Fibroblast of peridontal ligament (primary cell): ENCODE results near the gene SMARCA5.
A peak's percentile ranks its signal among the peaks of the same experiment; 100 is the strongest.

ENCODE experiments used
- DNase-seq: peaks from one replicate; pipeline ENCODE4 v3.0.0-alpha.2; 2010; ENCODE audit errors: extremely low read depth

Gene SMARCA5

DNA sequence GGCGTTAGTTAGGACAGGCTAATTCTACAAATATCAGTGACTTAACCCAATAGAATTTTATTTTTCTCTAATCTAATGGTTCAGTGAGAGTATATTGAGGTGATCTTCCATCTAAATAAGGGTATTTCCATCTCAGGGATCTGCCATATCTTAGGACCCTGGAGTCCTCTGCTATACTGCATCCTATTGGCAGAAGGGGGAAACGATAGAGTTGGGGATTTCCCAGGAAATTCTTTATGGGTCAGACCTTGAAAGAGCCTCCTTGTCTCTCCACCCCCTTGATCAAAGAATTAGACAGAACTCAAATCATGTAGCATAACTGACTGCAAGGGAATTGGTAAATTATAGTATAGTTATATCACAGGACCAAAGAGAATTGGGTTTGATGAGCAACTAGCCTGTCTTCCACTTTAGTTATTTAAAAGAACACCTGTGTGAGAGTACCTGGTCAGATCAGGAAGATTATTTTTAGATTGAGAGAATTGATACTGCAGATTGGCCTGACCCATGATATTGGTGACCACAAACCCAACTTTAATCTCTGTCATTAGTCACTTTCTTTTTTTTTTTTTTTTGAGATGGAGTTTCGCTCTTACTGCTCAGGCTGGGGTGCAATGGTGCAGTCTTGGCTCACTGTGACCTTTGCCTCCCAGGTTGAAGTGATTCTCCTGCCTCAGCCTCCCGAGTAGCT, 25.6 kb downstream of the SMARCA5 start:
- DNase-seq: no peak

DNA sequence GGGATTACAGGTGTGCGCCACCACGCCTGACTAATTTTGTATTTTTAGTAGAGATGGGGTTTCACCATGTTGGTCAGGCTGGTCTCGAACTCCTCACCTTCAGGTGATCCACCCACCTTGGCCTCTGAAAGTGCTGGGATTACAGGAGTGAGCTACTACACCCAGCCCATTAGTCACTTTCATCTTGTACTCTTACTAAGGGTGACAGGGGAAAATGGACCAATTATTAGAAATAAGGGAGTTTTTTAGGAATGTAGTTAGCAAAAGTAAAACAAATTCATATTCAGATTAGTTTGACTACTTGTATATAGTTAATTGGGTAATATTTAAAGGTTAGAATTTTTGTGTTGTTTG, 26.1 kb downstream of the SMARCA5 start:
- DNase-seq: no peak

DNA sequence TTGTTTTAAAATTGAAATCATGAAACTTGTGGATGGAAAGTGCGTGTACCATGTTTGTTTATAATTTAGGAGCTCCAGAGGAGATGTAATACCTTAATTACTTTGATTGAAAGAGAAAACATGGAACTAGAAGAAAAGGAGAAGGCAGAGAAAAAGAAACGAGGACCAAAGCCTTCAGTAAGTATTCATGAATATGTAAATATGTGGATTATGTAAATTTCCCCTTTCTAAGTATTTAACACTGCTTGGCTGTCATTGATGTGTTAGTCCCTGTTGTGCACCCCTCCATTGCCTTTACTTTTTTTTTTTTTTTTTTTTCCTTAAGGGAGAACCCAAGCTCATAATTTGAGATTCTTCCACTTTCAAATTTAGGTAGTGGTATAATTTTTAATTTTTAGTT, 36.4 kb downstream of the SMARCA5 start:
- DNase-seq: no peak

DNA sequence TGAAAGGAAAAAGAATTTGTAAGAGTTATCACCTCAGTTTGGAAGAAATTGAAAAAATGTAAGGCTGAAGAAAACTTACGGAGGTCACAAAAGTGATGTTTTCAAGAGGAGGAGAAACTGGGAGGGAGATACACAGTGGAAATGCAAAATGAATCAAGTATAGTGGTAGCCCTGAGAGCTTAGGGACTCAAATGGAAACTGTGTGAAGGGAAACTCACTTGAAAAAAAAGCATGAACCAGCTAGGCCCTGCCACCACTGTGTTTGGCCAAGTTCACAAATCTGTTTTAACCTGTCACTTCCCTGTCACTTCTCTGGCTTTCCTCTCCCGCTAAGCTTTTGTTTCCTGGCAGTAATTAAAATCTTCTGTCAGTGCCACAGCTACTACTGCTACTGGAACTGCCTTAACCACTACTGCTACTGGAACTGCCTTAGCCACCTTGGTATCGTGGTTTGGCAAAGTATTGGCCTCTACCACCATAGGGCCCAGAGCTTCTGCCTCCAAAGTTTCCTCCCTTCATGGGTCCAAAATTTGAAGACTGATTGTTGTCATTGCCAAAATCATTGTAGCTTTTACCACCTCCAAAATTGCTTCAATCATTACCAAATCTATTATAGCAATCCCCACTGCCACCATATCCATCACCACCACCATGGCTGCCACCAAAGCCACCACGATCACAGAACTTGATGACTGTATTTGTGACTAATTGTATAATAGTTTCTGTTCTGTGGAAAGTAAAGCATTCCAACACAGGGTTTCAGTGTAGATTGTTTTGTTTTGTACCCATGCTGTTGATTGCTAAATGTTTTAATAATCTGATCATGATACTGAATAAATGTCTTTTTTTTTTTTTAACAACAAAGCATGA, 41.5 kb downstream of the SMARCA5 start:
- no peak for DNase-seq

DNA sequence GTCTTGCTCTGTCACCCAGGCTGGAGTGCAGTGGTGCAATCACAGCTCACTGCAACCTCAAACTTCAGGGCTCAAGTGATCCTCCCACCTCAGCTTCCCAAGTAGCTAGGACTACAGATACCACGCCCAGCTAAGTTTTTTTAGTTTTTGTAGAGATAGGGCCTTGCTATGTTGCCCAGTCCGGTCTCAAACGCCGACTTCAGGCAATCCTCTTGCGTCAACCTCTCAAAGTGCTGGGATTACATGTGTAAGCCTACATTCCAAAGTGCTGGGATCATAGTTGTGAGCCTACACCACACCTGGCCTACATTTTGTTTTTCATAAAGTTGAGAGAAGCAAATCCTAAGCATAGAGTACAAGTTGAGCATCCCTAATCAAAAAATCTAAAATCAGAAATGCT, 42.2 kb downstream of the SMARCA5 start:
- DNase-seq: no peak

DNA sequence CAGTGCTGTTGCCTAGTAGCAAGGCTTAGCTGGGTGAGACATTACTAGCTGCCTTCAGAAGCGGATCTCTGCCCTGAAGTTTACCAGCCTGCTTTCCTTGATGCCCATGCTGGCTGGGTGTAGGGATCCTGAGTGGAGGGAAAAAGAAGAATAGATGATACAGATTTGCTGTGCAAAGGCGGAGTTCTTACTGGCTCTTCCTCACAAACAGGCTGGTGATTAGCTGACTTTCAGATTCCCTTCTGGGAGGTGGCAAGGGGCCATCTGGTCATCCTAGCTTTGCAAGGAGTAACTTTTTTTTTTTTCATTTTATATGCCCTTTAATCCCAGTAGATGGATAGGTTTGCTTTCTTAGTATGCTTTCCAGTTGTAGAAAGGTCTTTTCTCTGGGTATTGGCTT, 44.8 kb downstream of the SMARCA5 start:
- no peak for DNase-seq

DNA sequence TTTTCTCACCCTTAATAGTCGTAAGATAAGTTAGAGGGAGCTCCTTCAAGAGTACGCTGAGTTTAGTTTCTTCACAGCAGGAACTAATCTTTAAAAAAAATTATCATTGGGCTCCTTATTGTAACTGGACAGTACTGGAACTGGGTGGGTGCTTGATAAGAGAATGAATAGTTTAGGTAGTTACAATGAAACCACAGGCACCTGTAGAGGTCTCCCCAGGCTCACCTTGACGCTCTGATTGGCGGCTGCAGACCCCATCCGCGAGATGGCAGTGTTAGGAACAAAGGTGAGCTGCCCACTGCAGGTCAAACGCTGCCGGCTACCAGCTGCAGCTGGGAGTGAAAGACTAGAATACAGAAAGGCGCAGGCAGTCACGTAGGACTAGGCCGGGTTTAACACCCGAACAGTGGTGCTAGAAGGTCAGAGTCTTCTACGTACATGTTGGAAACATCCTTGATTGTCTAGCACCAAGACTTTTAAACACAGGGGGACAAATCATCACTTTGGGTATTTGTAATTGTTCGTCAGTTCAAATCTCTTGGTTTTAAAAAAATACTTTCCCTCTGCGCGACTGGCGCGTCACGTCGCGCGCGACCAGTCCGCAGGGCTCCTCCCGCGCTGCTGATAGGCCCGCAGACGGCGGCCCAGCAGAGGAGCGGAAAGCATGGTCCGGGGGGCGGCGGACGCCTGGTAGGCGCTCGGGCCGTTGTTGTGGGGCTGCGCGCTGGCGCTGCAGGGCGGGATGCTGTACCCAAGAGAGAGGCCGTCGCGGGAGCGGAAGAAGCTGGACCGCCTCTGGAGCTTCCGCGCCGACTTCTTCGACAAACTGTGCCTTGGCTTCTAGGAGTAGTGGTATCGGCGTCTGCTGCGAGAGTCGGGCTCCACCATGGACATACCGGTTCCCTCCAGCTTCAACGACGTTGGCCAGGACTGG, 45.6 kb downstream of the SMARCA5 start:
- peak; percentile 58 for DNase-seq

DNA sequence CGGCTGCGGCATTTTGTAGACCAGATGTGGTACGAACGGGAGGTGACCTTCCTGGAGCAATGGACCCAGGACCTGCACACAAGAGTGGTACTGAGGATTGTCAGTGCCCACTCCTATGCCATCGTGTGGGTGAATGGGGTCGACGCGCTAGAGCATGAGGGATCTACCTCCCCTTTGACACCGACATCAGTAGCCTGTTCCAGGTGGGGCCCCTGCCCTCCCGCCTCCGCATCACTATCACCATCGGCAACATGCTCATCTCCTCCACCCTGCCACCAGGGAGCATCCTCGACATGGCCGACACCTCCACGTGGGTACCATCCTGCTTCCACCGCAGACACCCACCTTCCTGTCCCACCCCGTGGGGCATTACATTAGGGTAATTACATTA, 46.2 kb downstream of the SMARCA5 start:
- DNase-seq: no peak

DNA sequence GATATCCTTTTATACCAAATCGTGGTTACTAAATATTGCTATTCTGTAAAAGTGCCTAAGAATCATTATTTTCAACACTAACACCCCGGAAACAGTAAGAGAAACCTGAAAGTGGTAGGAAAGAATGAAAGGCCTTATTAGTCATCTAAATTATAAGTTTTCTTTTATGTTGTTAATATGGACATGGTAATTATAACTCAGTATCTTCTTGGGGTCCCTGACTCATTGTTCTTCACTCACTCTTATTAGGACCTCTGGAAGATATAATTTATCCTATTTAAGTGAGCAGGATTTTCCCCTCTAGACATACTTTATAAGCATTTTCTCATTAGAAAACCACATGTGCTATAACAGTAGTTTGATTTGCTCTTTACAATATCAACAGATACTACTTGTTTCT, 51.0 kb downstream of the SMARCA5 start:
- DNase-seq: no peak

DNA sequence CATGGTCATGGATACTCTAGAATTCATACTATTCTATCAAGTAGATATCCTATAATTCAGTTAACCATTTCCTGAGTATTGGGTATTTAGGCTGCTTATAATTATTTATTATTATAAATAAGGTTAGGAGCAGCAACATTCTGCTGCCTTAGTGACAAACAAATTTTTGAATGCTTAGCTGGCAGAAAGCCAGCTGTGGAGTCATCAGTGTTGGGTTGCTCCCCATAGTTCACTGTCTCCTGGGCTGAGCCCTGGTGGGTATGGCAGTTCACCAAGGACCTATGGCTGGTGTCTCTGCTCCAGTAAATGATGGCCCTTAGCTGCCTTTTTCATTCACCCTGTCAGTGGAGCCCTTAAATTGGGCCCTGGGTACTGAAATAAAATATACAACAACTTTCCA, 61.8 kb downstream of the SMARCA5 start:
- no peak for DNase-seq

DNA sequence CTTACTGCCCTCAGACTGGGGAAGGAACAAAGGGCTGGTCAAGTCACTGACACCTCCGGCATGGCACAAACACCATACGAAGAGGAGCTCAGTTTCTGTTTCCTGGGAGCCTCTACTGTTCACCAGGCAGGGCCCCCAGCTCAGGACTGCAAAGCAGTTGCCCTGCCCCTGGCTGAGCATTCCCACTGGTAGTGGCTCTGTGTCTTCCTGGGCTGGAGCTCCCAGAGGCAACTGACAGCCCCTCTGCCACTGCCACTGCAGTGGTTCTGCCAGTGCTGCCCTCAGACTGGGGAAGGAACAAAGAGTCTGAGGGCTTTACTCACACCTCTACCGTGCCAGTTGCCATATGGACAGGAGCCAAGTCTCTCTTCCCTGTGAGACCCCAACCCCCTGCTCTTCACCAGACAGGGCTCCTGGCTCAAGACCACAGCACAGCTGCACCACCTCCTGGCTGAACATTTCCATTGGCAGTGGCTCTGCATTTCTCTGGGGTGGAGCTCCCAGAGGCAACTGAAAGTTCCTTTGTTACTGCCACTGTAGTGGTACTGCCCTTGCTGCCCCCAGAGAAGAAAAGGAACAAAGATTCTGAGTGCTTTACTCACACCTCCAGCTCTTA, 67.9 kb downstream of the SMARCA5 start:
- no peak for DNase-seq

DNA sequence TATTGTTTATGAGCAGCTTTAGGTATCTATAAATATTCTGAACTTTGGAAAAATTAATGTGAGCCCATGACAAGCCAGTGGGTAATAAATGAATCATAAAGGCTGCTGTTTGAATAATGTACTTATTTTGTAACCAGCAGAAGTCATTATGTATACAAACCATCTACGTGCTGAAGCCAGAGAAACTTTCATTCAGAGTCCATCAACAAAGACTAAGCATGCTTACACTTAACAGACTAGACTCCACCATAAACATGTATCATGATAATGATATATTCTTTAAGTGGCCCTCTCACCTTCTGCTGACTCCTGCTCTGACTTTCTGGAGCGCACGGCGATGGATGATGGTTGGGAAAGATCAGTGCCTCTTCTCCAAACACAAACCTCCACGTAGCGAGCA, 72.0 kb downstream of the SMARCA5 start:
- no peak for DNase-seq

DNA sequence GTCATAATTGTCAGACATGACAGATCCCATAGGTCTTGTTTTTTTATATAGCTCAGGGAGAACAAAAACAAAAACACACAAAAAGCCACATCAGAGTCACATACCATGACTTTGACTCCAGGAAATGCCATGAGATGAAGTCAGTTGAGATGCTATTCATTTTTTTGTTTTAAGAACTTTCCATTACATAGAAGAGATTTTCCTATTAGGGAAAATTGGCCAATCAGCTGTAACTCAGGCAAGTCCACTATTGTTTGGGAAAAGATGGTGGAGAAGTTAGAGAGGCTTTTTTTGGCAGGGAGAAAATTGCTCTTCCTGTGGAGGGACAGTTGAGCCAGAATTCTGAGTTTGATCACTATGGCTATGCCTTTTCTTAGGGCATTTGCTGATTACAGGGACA, 72.6 kb downstream of the SMARCA5 start:
- DNase-seq: peak; percentile 23

DNA sequence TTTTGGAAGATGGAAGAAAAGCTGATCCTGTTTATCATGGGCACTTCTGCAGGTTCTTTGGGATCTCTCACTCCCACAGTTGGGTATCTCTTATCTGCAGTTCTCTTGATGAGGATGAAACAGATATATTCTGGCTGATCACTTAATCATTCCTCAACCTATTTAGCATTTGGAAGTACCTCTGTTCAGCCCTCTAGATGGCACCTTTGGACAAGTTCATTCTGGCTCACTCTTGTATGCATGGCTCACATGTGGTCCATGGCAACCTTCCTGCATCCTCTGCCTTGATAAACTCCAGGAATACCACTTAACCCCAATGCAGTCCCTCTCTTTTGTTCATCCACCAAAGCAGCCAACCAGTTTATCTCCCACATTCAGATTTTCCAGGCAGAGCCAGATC, 74.2 kb downstream of the SMARCA5 start:
- DNase-seq: no peak

DNA sequence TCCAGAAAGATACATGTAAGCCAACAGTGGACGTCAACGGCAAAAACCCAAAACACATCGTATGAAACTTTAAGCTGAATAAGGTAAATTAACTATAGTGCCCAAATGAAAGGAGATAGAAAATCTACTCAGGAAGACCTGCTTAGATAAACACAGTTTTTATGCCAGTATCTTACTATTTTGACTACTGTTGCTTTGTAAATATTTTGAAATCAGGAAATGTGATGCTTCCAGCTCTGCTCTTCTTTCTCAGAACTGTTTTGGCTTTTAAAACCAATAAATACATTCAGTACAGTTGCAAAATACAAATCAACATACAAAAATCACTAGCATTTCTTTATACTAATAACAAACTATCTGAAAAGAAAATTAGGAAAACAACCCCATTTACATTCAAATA, 83.8 kb downstream of the SMARCA5 start:
- DNase-seq: no peak

DNA sequence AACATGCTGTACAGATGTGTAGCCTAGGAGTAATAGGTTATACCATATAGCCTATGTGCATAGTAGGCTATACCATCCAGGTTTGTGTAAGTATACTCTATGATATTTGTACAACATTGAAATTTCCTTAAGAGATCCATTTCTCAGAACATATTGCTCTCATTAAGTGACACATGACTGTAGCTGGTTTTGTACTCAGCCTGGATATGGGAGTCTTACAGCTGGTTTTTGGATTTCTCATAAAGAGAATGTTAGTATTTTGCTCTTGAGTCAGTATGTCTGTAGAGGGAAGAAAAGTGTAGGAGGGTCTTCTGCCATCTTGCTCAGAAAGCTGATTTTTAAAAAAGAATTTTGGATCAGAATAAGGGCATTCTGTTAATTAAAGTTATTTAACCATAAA, 85.3 kb downstream of the SMARCA5 start:
- DNase-seq: no peak

DNA sequence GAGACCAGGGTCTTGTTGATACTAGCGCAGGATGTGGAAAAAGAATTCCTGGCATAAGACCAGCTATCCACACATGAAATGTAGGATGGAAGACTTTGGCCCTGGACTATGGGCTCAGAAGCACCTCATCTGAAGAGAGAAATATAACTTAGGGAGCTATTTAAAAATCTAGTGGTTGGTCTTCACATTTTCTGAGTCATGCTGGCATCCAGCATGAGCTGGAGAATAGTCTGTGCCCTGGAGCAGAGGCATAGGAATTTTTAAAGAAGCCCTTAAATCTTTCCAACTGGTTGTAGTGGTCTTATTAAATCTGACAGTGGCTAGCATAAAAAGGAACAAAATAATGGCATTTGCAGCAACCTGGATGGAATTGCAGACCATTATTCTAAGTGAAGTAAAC, 86.3 kb downstream of the SMARCA5 start:
- no peak for DNase-seq

DNA sequence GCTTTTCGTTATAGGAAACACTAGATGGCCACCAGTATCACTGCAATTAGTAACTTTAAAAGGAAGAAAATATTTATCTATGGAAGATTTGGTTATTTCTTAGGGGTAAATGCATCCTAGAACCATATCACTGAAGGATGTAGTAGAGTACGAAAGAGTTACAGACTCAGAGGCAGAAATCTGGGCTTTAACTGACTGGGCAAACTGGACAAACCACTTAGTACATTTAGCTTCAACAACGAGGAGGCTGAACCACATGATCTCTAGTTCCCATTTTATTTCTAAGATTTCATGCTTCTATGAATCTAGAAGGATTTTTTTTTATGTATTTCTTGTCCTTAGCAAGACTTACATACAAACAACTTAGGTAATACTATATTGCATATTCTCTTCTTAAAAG, 93.0 kb downstream of the SMARCA5 start:
- DNase-seq: no peak
